ENCODE data around the gene SND1.
A peak's percentile ranks its signal among the peaks of the same experiment; 100 is the strongest.

SND1 gene

GRCh38 chr7:127651556-127652332 lies at the start of gene SND1:
SND1 (plus strand) TSS chr7:127652194; CDS start chr7:127652374, 180 bp downstream.
- peak; percentile 98 for DNase-seq

- DNase-seq, result no peak
Measured at GRCh38 chr7:127608446-127608845, 43.5 kb upstream of the SND1 start.

- DNase-seq, result no peak
Measured at GRCh38 chr7:127609297-127609696, 42.7 kb upstream of the SND1 start.

- no peak for DNase-seq
Measured at GRCh38 chr7:127612263-127612662, 39.7 kb upstream of the SND1 start.

GRCh38 chr7:127616724-127617123 lies 35.3 kb upstream of the SND1 start:
- DNase-seq, result no peak

- DNase-seq, result no peak
Measured at GRCh38 chr7:127618042-127618441, 34.0 kb upstream of the SND1 start, which contains the start of gene PAX4. PAX4 (minus strand) TSS chr7:127618142; CDS start chr7:127615928, 2,214 bp downstream.

GRCh38 chr7:127618775-127619174 lies 33.2 kb upstream of the SND1 start:
- no peak for DNase-seq

- DNase-seq, result no peak
Measured at GRCh38 chr7:127619681-127620405, 32.2 kb upstream of the SND1 start.

GRCh38 chr7:127620406-127621233 lies 31.4 kb upstream of the SND1 start:
- no peak for DNase-seq

GRCh38 chr7:127625331-127625730 lies 26.7 kb upstream of the SND1 start:
- DNase-seq, result no peak

GRCh38 chr7:127628445-127628844 lies 23.5 kb upstream of the SND1 start:
- no peak for DNase-seq

GRCh38 chr7:127629268-127629854 lies 22.6 kb upstream of the SND1 start:
- no peak for DNase-seq

GRCh38 chr7:127632276-127632910 lies 19.6 kb upstream of the SND1 start:
- no peak for DNase-seq

- no peak for DNase-seq
Measured at GRCh38 chr7:127635659-127636285, 16.2 kb upstream of the SND1 start.

- DNase-seq, result no peak
Measured at GRCh38 chr7:127638197-127638596, 13.8 kb upstream of the SND1 start.

- DNase-seq, result no peak
Measured at GRCh38 chr7:127644484-127644883, 7.5 kb upstream of the SND1 start.

GRCh38 chr7:127647636-127648035 lies 4.4 kb upstream of the SND1 start:
- no peak for DNase-seq

GRCh38 chr7:127648986-127649385 lies 3.0 kb upstream of the SND1 start:
- DNase-seq, result no peak

GRCh38 chr7:127650847-127651555 lies 993 bp upstream of the SND1 start:
- no peak for DNase-seq

- no peak for DNase-seq
Measured at GRCh38 chr7:127652333-127653248, 597 bp downstream of the SND1 start.
